HEK293T (cell line): ENCODE results near the gene PLS1.

Source experiments
- CTCF ChIA-PET: fragments of 350-600 bp; formaldehyde crosslinking; extraction: SDS; loops from one replicate; lab custom pipeline; 2021; ENCODE audit warnings: antibody characterized with exemption, inconsistent platforms; lab: Yijun Ruan, JAX
- POLR2A ChIA-PET: fragments of 350-600 bp; formaldehyde crosslinking; extraction: SDS; loops from one replicate; lab custom pipeline; 2020; ENCODE audit warnings: antibody characterized with exemption, inconsistent platforms; lab: Yijun Ruan, JAX
- DNase-seq: peaks from one replicate; pipeline ENCODE4 v3.0.0; 2012; ENCODE audit warnings: mixed read lengths; ENCODE audit errors: extremely low spot score
- ARNT ChIP-seq: fragments of 450-650 bp; IDR thresholded peaks from 2 replicates; pipeline ENCODE4 v1.6.1; 2017; ENCODE audit warnings: mild to moderate bottlenecking
- BHLHE40 ChIP-seq: fragments of 450-650 bp; IDR thresholded peaks from 2 replicates; pipeline ENCODE4 v1.6.1; 2016; ENCODE audit warnings: mild to moderate bottlenecking, moderate library complexity, borderline replicate concordance
- CTBP1 ChIP-seq: fragments of 450-650 bp; IDR thresholded peaks from 2 replicates; pipeline ENCODE4 v1.6.1; 2016; ENCODE audit warnings: borderline replicate concordance
- ELF4 ChIP-seq: fragments of 450-650 bp; IDR thresholded peaks from 2 replicates; pipeline ENCODE4 v1.6.1; 2017; ENCODE audit warnings: antibody characterized with exemption
- FOXA1 ChIP-seq: fragments of 450-650 bp; IDR thresholded peaks from 2 replicates; pipeline ENCODE4 v1.6.1; 2016; ENCODE audit warnings: mild to moderate bottlenecking
- FOXK2 ChIP-seq: fragments of 450-650 bp; IDR thresholded peaks from 2 replicates; pipeline ENCODE4 v1.6.1; 2016; ENCODE audit warnings: mild to moderate bottlenecking
- FOXM1 ChIP-seq: fragments of 450-650 bp; IDR thresholded peaks from 2 replicates; pipeline ENCODE4 v1.6.1; 2017; ENCODE audit warnings: mild to moderate bottlenecking, borderline replicate concordance
- HDGF ChIP-seq: fragments of 450-650 bp; IDR thresholded peaks from 2 replicates; pipeline ENCODE4 v1.6.1; 2017; ENCODE audit warnings: antibody characterized with exemption, borderline replicate concordance
- L3MBTL2 ChIP-seq: fragments of 450-650 bp; conservative IDR thresholded peaks from 2 replicates; pipeline ENCODE4 v1.6.1; 2016; ENCODE audit warnings: mild to moderate bottlenecking
- LEF1 ChIP-seq: fragments of 450-650 bp; IDR thresholded peaks from 2 replicates; pipeline ENCODE4 v1.6.1; 2017; ENCODE audit warnings: mild to moderate bottlenecking, borderline replicate concordance
- NFRKB ChIP-seq: fragments of 450-650 bp; IDR thresholded peaks from 2 replicates; pipeline ENCODE4 v1.6.1; 2016; ENCODE audit warnings: mild to moderate bottlenecking, moderate library complexity
- PKNOX1 ChIP-seq: fragments of 450-650 bp; IDR thresholded peaks from 2 replicates; pipeline ENCODE4 v1.6.1; 2016
- SP1 ChIP-seq: fragments of 450-650 bp; IDR thresholded peaks from 2 replicates; pipeline ENCODE4 v1.6.1; 2017
- SUZ12 ChIP-seq: fragments of 450-650 bp; IDR thresholded peaks from 2 replicates; pipeline ENCODE4 v1.6.1; 2016; ENCODE audit warnings: mild to moderate bottlenecking
- TARDBP ChIP-seq: fragments of 450-650 bp; IDR thresholded peaks from 2 replicates; pipeline ENCODE4 v1.6.1; 2016
- ZNF384 ChIP-seq: fragments of 450-650 bp; IDR thresholded peaks from 2 replicates; pipeline ENCODE4 v1.6.1; 2016

Gene PLS1

GRCh38 chr3:142657033-142657432 lies 60.8 kb downstream of the PLS1 start:
- peak; percentile 15 for DNase-seq
- TF ChIP-seq ARNT (no peak), BHLHE40 (no peak), L3MBTL2 (no peak), CTBP1 (no peak), FOXK2 (no peak), NFRKB (no peak), HDGF (no peak), LEF1 (no peak), ELF4 (no peak), FOXA1 (no peak), FOXM1 (no peak), SUZ12 (no peak), ZNF384 (no peak), SP1 (no peak), TARDBP (no peak), PKNOX1 (no peak)
- CTCF ChIA-PET, result no interaction called here
- POLR2A ChIA-PET, result no interaction called here

GRCh38 chr3:142660383-142660782 lies 64.2 kb downstream of the PLS1 start:
- POLR2A ChIA-PET, result interaction anchor here (1.1 kb wide), 1 partner anchor 13 kb away, joined by 3 read pairs; no protein-coding TSS in a partner anchor
- TF ChIP-seq NFRKB, result no peak
- no peak for TF ChIP-seq L3MBTL2
- TF ChIP-seq FOXA1, result no peak
- no peak for TF ChIP-seq HDGF
- TF ChIP-seq CTBP1, result no peak
- no peak for TF ChIP-seq FOXM1
- no peak for TF ChIP-seq ARNT
- TF ChIP-seq BHLHE40, result no peak
- TF ChIP-seq SP1, result no peak
- TF ChIP-seq PKNOX1, result no peak
- TF ChIP-seq ZNF384, result no peak
- no peak for TF ChIP-seq TARDBP
- TF ChIP-seq LEF1, result no peak
- no peak for TF ChIP-seq SUZ12
- no peak for DNase-seq
- CTCF ChIA-PET, result no interaction called here

- CTCF ChIA-PET, result no interaction called here
- no peak for TF ChIP-seq FOXM1
- no peak for TF ChIP-seq ZNF384
- no peak for DNase-seq
- POLR2A ChIA-PET, result interaction anchor here (1.1 kb wide), 1 partner anchor 13 kb away, joined by 3 read pairs; no protein-coding TSS in a partner anchor
These were observed 64.7 kb downstream of the PLS1 start for GRCh38 chr3:142660893-142661292.

- TF ChIP-seq FOXM1 (no peak), BHLHE40 (no peak), L3MBTL2 (no peak), CTBP1 (no peak), HDGF (no peak), ARNT (no peak), FOXA1 (no peak), TARDBP (no peak), SUZ12 (no peak)
- POLR2A ChIA-PET, result no interaction called here
These were observed 67.7 kb downstream of the PLS1 start for GRCh38 chr3:142663865-142664264.

GRCh38 chr3:142664311-142664710 lies 68.1 kb downstream of the PLS1 start:
- POLR2A ChIA-PET, result no interaction called here

More at GRCh38 chr3:142663865-142664264, 67.7 kb downstream of the PLS1 start:
- DNase-seq, result no peak
- CTCF ChIA-PET, result interaction anchor here (0.7 kb wide), 1 partner anchor 73 kb away, joined by 3 read pairs; no protein-coding TSS in a partner anchor

More at GRCh38 chr3:142664311-142664710, 68.1 kb downstream of the PLS1 start:
- TF ChIP-seq TARDBP (no peak), FOXM1 (no peak), BHLHE40 (no peak), FOXA1 (no peak), NFRKB (no peak), PKNOX1 (no peak), SP1 (no peak), LEF1 (no peak), ELF4 (no peak), FOXK2 (no peak), ZNF384 (no peak), L3MBTL2 (no peak), HDGF (no peak), ARNT (no peak), SUZ12 (no peak), CTBP1 (no peak)
- CTCF ChIA-PET, result interaction anchor here (0.7 kb wide), 1 partner anchor 73 kb away, joined by 3 read pairs; no protein-coding TSS in a partner anchor
- no peak for DNase-seq
